Mesothelial cell of epicardium (in vitro differentiated cells): ENCODE data around the gene PHOX2B. TPM values are rescaled to one million over a fixed set of nuclear protein-coding genes. Genes with fewer than 3 reads are reported as not detected.

Experiments used
- DNase-seq, 2 experiments: peaks; one replicate each; pipeline ENCODE4 v3.0.0; 2021; ENCODE audit warnings: low spot score in 2 of 2; ENCODE audit not compliant: unreplicated experiment in 2 of 2
- H3K27ac Mint-ChIP-seq: 2 replicates; pipeline ENCODE4 v1.8.0; 2021; ENCODE audit warnings: mixed read lengths
- H3K27me3 Mint-ChIP-seq: 2 replicates; pipeline ENCODE4 v1.8.0; 2021; ENCODE audit warnings: low read depth, mixed read lengths
- H3K36me3 Mint-ChIP-seq: 2 replicates; pipeline ENCODE4 v1.8.0; 2021; ENCODE audit warnings: mixed read lengths
- H3K4me1 Mint-ChIP-seq: 2 replicates; pipeline ENCODE4 v1.8.0; 2021; ENCODE audit warnings: mixed read lengths
- H3K4me3 Mint-ChIP-seq: 2 replicates; pipeline ENCODE4 v1.8.0; 2021; ENCODE audit warnings: mild to moderate bottlenecking, moderate library complexity, mixed read lengths
- H3K9me3 Mint-ChIP-seq: 2 replicates; pipeline ENCODE4 v1.8.0; 2021; ENCODE audit warnings: mixed read lengths
- total RNA-seq: library from RNA; stranded (reverse); gene quantifications from 3 replicates; pipeline ENCODE4 v1.2.1, GENCODE V29; 2021
- TF ChIP-seq, protein P1 (sequence below): fragments of 200-600 bp; sonication (generic); IDR thresholded peaks from one replicate; pipeline ENCODE4 v1.5.0; 2021; ENCODE audit warnings: antibody characterized with exemption; ENCODE audit not compliant: unreplicated experiment

PHOX2B gene
- total RNA-seq, 1 donor from 2014 or later: not detected

DNA sequence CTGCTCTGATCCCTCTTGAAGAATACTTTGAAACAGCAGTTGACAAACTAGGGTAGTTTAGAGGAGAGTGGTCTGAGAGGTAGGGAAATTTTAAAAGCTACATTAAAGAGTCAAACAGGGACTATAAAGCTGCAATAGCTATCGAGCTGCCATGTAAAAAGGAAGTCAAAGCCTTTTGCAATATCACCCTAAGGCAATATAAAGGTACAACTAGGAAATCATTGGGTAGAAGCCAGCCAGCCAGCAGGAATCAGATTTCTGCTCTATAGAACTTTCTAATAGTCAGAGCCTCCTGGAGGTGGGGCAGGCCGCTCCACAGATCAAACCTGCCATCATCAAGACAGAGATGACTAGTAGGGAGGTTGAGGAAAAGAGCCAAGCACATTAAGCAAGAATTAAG is 15.2 kb upstream of the PHOX2B start:
- DNase-seq: no peak
- Mint-ChIP-seq H3K4me1 (no peaks in the 10 kb centered on the region), H3K4me3 (no peak overlapping the region), H3K9me3 (no peaks in the 10 kb centered on the region), H3K36me3 (no peaks in the 10 kb centered on the region), H3K27ac (no peak overlapping the region), H3K27me3 (peaks cover 88% of the 10 kb centered on the region)
- TF ChIP-seq, protein P1, sequence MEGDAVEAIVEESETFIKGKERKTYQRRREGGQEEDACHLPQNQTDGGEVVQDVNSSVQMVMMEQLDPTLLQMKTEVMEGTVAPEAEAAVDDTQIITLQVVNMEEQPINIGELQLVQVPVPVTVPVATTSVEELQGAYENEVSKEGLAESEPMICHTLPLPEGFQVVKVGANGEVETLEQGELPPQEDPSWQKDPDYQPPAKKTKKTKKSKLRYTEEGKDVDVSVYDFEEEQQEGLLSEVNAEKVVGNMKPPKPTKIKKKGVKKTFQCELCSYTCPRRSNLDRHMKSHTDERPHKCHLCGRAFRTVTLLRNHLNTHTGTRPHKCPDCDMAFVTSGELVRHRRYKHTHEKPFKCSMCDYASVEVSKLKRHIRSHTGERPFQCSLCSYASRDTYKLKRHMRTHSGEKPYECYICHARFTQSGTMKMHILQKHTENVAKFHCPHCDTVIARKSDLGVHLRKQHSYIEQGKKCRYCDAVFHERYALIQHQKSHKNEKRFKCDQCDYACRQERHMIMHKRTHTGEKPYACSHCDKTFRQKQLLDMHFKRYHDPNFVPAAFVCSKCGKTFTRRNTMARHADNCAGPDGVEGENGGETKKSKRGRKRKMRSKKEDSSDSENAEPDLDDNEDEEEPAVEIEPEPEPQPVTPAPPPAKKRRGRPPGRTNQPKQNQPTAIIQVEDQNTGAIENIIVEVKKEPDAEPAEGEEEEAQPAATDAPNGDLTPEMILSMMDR: no peak

DNA sequence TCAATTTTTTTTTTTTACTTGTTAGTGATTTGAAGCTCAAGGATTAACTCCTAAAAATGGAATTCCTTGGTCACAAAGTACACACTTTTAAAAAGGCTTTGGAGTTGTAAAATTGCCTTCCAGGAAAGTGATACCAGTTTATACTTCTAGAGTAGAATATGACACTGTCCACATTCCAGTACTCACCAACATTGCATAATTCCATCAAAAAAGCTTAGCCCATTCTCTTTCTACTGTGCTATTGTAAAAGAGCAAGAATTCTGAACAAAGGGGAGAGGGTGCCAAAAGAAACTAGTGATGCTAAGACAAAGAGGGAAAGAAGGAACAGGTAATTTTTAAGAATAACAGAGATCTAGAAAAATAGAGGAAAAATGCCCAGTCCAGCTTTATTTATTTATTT is 10.4 kb upstream of the PHOX2B start:
- TF ChIP-seq, protein P1: no peak
- H3K4me1 Mint-ChIP-seq: no peaks in the 10 kb centered on the region
- no peak overlapping the region for H3K4me3 Mint-ChIP-seq
- H3K27ac Mint-ChIP-seq: no peak overlapping the region
- peaks cover 89% of the 10 kb centered on the region for H3K27me3 Mint-ChIP-seq
- no peaks in the 10 kb centered on the region for H3K36me3 Mint-ChIP-seq
- no peaks in the 10 kb centered on the region for H3K9me3 Mint-ChIP-seq
- DNase-seq: no peak

DNA sequence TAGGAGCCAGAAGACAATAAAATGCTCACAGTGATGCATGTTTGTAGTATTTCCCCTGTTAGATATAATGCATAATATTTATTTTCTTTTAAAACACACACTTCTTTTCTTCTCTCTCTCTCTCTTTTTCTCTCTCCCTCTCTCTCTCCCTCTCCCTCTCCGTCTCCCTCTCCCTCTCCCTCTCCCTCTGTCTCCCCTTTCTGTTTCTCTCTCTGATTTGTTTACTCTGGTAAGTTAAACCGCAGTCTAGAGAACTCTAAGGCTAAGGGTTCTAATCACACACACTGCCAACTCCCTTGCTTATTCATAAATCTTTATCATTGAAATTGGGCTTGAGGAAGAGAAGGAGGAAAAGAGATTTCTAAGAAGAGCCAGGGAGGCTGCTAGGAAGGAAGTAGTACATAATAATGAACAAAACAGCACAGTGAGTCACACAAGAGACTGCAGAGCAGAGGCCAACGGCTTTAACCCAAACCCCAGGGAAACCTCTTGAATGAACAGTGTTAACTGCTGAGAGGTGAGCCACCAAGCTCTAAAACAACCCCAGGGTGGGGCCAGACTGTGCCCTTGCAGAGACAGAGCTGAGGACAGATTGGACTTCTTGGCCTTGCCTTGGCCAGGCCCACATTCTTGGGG is 9.1 kb upstream of the PHOX2B start:
- Mint-ChIP-seq H3K4me3 (no peak overlapping the region), H3K4me1 (no peaks in the 10 kb centered on the region), H3K36me3 (no peaks in the 10 kb centered on the region), H3K27ac (no peak overlapping the region), H3K9me3 (no peaks in the 10 kb centered on the region), H3K27me3 (peaks cover 89% of the 10 kb centered on the region)
- TF ChIP-seq, protein P1: no peak
- no peak for DNase-seq

DNA sequence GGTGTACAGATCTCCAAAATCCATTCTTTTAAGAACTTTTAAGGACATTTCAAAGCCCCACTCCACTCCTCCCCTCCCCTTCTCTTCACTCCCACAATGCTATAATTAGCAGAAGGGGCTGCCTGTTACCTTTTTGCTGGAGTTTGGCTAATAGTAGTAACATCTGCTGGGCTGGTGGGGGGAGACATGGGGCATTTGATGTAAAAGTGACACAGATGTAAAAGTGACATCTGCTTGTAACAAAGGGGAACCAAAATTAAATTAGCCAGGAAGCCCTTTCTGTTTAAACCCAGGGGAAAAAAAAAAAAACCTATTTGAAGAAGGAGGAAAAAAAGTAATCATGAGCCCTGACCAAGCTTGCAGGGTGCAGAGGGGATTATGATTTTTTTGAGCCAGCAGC is 5.4 kb upstream of the PHOX2B start:
- Mint-ChIP-seq H3K4me3 (no peak overlapping the region), H3K27me3 (peaks cover 96% of the 10 kb centered on the region), H3K4me1 (peaks cover 2% of the 10 kb centered on the region), H3K27ac (no peak overlapping the region), H3K9me3 (no peaks in the 10 kb centered on the region), H3K36me3 (no peaks in the 10 kb centered on the region)
- TF ChIP-seq, protein P1: no peak
- no peak for DNase-seq

DNA sequence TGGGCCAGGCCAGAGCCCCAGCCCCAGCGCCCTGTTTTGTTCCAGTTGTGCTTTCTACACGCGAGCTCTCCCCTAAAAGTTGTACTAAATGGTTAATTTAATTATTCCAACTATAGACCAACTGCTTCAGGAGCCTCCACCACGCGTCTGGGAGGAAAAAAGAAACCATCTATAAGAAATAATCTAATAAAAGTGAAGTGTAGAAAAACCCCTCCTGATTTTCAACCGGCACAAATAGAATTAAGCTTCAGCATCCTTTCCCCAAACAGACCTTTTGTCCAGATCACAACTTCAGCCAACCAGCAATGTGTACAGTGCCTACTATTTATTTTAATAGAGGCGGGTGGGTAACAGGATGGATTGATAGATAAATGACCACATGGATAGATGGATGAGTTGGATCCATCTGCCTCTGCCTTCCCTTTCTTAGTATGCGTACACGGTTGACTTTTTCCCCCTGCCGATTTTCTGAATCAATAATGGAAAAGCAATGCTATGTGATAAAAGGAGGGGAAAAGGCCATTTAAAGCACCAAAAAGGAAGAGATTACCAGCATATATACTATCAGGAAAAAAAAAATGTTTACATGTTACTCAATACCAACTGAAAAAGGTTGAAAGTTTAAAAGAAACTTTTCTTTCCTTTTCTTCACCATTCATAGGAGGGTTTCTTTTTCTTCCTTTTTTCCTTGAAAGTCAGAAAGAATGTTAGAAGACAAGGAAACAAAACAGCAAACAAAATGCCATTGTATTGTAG is 3.7 kb upstream of the PHOX2B start:
- Mint-ChIP-seq H3K9me3 (no peaks in the 10 kb centered on the region), H3K27me3 (peaks cover 98% of the 10 kb centered on the region), H3K4me3 (no peak overlapping the region), H3K4me1 (peaks cover 2% of the 10 kb centered on the region), H3K36me3 (no peaks in the 10 kb centered on the region), H3K27ac (no peak overlapping the region)
- TF ChIP-seq, protein P1: no peak
- DNase-seq: no peak
